HK-2 (cell line): ENCODE data around the gene GGT5.
"Not testable (repeated sequence)": the region's sequence is repeated elsewhere in the genome, so short reads cannot be mapped to it uniquely, and the experiment has no call there.

Source experiments
- DNase-seq: peaks from one replicate; pipeline ENCODE4 v3.0.0-alpha.2; 2018; ENCODE audit not compliant: unreplicated experiment

The GGT5 gene

GRCh38 chr22:24232725-24233124 is 12.2 kb downstream of the GGT5 start:
- no peak for DNase-seq

GRCh38 chr22:24232124-24232523 is 12.8 kb downstream of the GGT5 start:
- DNase-seq, result no peak

GRCh38 chr22:24231706-24232105 is 13.2 kb downstream of the GGT5 start:
- DNase-seq, result no peak

- DNase-seq, result no peak
These were observed 13.8 kb downstream of the GGT5 start for GRCh38 chr22:24230911-24231656.

GRCh38 chr22:24225951-24226350 is 18.9 kb downstream of the GGT5 start:
- no peak for DNase-seq

- no peak for DNase-seq
These were observed 19.8 kb downstream of the GGT5 start for GRCh38 chr22:24225044-24225601.

- no peak for DNase-seq
These were observed 20.4 kb downstream of the GGT5 start for GRCh38 chr22:24224468-24224867.

- DNase-seq, result no peak
These were observed 25.1 kb downstream of the GGT5 start for GRCh38 chr22:24219750-24220149.

GRCh38 chr22:24217384-24217783 is 27.5 kb downstream of the GGT5 start:
- no peak for DNase-seq

- DNase-seq, result no peak
These were observed 28.2 kb downstream of the GGT5 start for GRCh38 chr22:24216541-24217209.

GRCh38 chr22:24214467-24215285 is 30.2 kb downstream of the GGT5 start:
- DNase-seq, result no peak

GRCh38 chr22:24213111-24213510 is 31.8 kb downstream of the GGT5 start:
- not testable (repeated sequence) for DNase-seq

- not testable (repeated sequence) for DNase-seq
These were observed 33.2 kb downstream of the GGT5 start for GRCh38 chr22:24211716-24212115.

GRCh38 chr22:24210409-24210808 is 34.5 kb downstream of the GGT5 start:
- DNase-seq, result not testable (repeated sequence)

- DNase-seq, result no peak
These were observed 35.2 kb downstream of the GGT5 start for GRCh38 chr22:24209687-24210086.

GRCh38 chr22:24209016-24209415 is 35.9 kb downstream of the GGT5 start:
- no peak for DNase-seq

- DNase-seq, result no peak
These were observed 36.7 kb downstream of the GGT5 start for GRCh38 chr22:24208012-24208749.

- DNase-seq, result no peak
These were observed 37.4 kb downstream of the GGT5 start for GRCh38 chr22:24207264-24208011.

- DNase-seq, result not testable (repeated sequence)
These were observed 38.2 kb downstream of the GGT5 start for GRCh38 chr22:24206460-24207263.
